Measurements from ENCODE around the gene PGLYRP3.

Gene PGLYRP3, protein sequence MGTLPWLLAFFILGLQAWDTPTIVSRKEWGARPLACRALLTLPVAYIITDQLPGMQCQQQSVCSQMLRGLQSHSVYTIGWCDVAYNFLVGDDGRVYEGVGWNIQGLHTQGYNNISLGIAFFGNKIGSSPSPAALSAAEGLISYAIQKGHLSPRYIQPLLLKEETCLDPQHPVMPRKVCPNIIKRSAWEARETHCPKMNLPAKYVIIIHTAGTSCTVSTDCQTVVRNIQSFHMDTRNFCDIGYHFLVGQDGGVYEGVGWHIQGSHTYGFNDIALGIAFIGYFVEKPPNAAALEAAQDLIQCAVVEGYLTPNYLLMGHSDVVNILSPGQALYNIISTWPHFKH

DNA sequence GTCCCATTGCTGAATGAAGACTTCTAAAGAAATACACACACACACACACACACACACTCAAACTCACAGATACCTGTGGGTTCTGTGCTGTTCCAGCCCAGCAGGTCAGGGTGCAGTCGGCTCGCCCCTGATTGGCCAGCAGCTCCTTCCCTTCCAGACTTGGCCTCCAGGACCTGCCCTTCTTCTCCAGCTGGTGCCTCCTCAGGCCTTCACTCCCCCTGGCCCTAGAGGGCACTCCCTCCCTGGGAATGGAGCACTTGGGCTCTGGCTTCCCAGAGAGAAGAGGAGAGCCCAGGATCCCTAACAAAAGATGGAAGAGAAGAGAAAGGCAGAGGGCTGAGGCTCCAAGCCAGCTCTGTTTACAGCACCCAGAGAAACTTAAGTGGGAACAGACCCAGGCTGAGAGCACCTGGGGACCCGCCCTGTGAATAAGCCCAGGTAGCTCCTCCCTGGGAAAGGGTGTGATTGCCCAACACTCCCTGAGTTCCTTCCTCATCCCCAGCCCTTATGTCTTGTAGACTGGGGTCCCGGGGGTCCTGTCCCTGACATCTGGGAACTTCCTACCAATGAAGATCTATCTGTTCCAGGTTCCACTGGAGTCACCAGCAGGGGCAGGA, at the start of gene PGLYRP3:
PGLYRP3 (minus strand) TSS at position 383 of the 617 bp plus-strand sequence. CDS start 2,287 bp downstream, outside the sequence.
- no peak for DNase-seq (ENCODE audit: low read depth)

DNA sequence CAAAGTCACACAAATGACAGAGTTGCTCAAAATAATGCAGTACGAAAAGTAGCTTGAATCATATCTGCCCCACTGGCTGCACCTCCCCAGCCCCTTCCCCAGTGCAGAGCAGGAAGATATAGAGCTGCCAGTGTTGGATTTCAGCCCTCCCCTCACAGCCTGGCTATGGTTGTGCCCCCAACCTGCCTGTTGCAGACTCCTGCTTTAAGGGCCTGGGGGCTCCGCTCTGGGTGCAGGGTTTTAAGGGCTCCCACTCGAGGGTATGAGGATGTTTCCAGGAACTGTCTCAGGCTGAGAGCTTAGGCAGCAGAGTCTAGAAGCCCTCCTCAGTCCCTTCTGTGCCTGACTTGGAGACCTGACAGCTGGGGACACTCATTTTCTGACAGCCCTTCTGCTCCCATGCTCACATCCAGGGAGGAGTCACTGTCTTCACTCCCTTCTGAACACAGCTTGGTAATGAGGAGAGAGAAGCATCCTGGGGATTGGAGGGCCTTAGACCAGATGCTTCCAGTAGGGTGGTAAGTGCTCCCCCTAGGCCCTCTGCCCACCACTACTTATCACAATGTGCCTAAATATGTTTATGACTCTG, 49.5 kb upstream of the PGLYRP3 start:
- DNase-seq (ENCODE audit: low read depth): no peak

DNA sequence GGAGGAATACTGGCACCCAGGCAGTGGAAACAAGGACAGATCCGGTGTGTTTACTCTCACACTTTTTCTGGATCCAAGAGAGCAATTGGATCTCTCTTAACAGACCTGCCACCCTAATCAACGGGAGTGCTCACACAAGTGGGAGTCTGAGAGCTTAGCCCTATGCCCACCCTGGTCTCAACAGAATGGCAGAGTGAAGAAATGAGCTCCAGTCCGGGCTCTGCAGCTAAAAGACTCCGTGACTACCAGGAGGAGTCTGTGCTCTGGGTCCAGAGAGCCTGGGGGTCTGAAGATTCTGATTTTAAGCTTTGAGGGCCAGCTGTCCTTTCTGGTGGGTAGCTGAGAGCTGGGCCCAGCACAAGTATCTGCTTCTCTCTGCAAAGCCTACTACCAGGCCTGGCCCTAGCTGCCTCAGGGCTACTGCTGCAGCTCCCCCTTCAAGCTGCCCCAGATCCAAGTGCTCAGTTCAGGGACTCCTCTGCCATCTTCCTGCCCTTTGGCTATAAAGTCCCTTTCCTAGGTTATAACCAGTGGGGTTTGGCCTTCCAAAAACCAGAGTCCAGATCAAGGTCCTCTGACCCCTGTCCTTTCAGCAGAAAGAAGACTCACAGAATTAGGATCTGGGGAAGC, 48.8 kb upstream of the PGLYRP3 start:
- no peak for DNase-seq (ENCODE audit: low read depth)

DNA sequence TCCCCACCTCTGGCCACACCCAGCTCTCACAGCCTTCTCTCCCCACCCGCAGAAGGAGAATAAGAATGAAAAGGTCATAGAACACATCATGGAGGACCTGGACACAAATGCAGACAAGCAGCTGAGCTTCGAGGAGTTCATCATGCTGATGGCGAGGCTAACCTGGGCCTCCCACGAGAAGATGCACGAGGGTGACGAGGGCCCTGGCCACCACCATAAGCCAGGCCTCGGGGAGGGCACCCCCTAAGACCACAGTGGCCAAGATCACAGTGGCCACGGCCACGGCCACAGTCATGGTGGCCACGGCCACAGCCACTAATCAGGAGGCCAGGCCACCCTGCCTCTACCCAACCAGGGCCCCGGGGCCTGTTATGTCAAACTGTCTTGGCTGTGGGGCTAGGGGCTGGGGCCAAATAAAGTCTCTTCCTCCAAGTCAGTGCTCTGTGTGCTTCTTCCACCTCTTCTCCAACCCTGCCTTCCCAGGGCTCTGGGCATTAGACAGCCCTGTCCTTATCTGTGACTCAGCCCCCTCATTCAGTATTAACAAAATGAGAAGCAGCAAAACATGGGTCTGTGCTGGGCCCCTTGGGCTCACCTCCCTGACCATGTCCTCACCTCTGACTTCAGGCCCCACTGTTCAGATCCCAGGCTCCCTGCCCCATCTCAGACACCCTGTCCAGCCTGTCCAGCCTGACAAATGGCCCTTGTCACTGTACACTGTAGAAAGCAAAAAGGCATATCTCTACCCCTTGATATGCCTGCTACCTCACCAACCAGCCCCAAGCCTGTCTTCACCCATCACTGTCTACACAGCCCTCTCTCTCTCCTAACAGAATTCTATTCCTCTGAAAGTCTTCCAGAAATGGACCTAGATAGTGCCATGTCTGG, 48.1 kb upstream of the PGLYRP3 start:
- no peak for DNase-seq (ENCODE audit: low read depth)

DNA sequence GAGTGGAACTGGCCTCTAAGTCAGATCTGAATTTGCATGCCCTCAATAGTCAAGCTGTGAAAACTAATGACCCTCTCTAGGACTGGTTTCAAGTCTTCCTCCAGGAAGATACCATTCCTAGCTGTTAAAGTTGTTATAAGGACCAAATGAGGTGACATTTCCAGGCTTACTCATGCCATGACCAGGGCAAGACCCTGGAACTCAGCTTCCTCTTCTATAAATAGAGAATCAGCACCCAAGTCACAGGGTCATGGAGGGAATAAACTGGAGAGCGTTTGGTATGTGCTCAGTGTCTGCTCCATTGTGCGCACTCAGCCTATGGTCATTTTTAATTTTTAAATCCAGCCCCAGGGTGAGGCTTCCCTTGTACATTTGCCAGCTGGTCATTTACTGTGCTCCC, 47.4 kb upstream of the PGLYRP3 start:
- DNase-seq (ENCODE audit: low read depth): no peak

DNA sequence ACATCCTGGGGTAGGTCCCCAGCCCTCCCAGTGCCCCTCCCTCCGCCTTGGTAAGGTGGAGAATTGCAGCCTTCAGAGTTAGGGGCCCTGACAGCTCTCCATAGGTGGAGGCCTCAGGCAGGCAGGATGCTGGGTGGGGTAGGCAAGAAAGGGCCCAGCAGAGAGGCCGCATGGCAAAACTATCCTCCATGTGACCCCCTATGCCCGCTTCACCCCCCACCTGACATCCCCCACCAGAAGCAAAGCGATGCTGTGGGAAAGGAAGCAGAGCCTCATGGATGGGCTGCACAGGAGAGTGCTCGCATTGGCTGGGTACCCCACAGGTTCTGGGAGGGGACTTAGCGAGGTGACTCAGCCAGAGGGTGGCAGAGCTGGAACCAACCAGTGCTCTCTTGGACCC, 46.5 kb upstream of the PGLYRP3 start:
- no peak for DNase-seq (ENCODE audit: low read depth)

DNA sequence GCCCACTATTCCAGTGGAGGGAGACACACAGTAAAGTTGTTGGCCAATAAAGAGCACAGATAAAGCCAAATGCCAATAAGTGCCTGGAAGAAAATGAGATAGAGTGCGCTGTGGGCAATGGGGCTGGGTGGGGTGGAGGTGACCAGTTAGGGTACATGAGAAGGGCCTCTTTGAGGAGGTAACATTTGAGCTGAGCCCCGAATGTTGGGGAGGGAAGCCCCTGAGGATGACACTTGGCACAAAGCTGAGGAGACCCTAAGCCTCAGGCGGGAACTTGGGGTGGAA, 45.9 kb upstream of the PGLYRP3 start:
- no peak for DNase-seq (ENCODE audit: low read depth)

DNA sequence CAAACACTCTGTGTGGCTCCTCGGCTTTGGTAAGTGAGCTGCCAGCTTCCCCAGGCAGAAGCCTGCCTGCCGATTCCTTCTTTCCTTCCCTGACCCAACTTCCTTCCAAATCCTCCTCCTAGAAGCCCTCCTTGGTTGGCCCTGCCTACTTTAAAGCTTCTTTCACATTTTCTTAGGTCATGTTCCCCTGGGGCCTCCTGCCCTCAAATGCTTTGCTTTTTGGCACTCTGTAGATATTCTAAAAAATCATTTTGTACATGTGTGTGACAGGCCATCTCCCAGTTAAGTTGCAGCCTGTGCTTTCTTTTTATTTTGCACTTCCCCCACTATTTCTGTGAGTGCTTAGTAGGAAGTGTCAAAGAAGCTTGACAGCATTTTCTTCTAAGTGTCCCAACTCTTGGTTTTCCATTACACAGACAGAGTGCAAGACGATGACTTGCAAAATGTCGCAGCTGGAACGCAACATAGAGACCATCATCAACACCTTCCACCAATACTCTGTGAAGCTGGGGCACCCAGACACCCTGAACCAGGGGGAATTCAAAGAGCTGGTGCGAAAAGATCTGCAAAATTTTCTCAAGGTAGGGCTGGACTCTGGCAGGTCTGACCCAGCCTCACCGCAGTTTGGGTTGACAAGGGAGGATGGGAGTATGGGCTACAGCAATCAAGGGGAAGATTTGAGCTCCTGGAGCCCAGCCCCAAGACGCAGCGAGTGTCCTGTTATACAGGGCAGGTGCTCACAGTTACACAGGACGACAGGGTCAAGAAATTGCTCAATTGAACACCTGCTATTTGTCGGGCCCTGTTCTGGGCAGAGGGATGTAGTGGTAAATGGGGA, 45.3 kb upstream of the PGLYRP3 start, which contains the start of gene S100A9:
S100A9 (plus strand) TSS at position 2 of the 838 bp plus-strand sequence; CDS start at position 432, 430 bp downstream.
- no peak for DNase-seq (ENCODE audit: low read depth)

DNA sequence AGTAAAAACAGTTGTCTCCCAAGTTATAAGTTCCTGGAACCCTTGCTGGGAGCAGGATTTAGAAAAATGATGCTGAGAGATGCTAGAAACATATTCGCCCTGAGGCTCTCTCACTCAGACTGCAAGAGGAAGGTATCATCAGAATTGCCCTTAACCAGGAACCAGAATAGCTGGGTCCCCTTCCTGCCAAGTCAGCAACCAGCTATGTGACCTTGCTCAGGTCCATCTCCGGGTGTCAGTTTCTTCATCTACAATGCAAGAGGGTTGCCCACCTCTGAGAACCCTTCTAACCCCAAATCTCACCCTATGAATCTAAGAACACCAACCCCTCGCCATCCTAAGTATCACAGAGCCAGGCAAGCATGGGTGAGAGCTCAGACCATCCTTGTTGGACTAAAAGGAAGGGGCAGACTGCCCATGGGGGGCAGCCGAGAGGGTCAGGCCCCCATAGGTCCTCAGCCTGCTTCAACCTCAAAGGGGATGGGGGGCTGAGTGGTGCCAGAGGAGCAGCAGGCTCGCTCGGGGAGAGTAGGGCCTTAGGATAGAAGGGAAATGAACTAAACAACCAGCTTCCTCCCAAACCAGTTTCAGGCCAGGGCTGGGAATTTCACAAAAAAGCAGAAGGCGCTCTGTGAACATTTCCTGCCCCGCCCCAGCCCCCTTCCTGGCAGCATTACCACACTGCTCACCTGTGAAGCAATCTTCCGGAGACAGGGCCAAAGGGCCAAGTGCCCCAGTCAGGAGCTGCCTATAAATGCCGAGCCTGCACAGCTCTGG, 44.5 kb upstream of the PGLYRP3 start:
- no peak for DNase-seq (ENCODE audit: low read depth)

DNA sequence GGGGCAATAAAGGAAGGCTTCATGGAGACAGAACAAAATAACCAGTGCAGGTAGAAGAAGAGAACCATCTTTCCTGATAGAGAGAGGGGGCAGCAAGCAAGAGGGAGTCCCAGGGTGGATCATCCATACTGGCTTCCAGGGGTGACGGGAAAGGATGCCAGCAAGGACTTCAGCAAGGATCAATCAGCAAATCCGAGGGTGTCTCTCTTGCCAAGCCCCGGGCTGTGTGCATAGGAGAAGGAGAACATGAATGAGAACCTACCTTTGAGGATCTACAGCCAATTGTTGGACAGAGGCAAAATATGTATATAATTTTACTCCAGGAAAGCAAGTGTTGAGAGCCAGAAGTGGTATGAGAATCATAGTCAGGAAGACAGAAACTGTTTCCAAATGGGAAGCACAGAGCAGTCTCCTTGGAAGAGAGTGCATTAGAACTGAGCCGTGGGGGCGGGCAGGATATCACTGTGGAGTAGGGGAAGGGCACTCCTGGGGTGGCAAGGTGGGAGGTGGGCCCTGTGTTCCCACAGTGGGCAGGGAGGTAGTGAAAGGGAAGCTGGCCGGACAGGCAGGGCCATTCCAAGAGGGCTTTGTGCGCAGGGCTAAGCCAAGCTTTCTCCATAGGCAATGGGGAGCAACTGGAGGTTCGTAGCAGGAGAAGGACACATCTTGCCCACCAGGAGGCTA, 43.8 kb upstream of the PGLYRP3 start:
- no peak for DNase-seq (ENCODE audit: low read depth)

DNA sequence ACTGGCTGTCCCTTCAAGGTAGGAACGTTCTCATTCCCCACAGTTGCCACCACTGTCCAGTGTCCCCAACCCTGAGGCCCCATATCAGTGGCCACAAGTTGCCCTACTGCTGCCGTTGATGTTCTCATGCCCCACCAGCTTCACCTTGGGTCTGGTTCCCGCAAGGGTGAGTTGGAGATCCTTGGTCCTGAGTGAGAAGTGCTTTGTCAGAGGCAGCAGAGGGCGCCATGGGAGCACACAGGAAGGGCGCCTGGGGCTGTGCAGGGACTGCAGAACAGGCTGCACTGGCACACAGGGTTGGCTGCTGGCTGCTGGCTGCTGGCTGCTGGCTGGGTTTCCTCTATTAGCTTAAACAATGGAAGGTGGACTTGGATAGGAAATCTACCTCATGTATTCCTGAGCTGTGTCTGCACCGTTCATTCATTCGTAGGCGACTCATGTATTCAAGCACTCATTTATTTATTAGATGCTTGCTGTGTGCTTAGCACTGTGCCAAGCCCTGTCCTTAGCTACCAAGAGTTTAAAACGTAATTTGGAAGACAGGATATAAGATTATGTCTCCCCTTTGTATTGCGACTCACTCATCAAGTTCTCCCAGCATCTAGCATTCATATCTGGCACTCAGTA, 42.8 kb upstream of the PGLYRP3 start:
- peak; percentile 18 for DNase-seq (ENCODE audit: low read depth)

DNA sequence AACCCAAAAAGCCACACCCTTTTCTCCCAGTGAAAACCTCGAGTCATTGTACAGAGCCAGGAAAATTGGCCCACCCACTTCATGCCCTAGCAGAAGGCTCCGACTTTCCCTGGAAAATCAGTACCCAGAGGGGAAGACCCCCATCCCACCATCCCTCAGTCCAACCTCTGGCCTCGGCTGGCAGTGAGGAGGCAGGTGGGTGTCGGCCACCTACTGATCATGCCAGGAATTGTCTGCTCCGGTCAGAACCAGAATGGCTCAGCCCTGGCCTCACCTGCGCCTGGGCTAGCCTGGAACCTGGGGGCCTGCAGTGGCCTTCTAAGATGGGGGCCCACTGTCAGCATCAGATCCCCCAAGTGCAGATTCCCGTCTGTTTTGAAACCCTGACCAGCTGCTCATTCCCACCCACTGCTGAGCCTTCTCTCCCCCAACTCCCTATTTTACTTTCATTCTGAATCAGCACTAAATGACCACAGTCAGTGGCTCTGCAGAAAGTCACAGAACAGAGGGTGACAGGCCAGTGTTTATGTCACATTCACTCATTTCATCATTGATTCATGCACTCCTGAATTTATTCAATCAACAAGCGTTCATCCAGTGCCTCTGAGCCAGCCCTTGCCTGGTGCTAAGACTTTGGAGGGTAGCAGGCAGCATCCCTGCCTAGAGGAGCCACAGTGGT, 41.9 kb upstream of the PGLYRP3 start:
- DNase-seq (ENCODE audit: low read depth): no peak

DNA sequence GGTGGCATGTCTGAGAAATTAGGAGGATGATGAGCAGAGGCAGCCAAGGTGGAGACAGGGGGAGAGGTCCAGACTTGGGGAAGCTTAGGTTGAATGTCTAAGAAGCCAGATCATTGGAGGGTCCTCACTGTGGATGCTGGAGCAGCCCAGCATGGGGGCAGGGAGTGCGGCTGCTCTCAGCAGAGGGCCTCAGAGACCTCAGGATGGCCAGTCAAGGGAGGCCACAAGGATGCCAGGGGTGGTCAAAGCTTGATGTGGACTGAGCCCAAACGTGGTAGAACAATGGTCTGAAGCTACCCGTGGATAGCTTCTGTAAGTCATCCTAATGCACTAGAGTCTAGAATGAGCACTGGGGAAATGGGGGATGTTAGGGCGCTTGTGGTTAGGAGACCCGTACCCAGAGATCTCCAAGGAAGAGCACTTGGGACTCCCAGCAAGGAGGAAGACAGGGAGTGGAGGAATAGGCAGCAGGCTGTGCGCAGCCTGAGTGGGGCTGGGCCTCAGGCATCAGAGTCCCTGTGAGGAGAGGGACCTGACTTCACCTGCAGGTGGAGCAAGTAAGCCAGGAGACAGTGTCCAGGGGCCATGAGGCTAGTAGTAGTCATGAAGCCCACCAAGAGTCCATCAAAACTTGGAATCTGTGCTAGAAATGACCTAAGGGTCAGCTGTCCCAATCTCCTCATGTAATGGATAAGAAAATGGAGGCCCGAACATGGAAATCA, 40.6 kb upstream of the PGLYRP3 start:
- no peak for DNase-seq (ENCODE audit: low read depth)

DNA sequence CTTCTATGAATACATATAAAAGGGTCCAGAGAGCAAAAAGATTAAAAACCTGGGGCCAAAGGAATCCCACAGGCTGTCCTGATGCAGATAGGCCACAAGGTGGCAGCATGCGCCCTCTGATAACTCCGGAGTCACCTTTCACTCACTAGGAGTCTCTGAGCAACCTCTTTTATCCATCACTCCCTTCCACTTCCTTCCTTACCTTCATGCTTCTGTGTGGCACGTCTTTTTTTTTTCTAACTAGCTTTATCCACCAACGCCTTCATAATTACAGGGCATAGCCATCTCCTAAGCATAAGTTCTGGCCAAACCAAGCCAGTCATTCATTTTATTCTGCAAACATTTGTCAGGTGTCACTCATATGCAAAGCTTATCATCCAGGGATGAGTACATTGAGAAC, 39.8 kb upstream of the PGLYRP3 start:
- peak; percentile 29 for DNase-seq (ENCODE audit: low read depth)

DNA sequence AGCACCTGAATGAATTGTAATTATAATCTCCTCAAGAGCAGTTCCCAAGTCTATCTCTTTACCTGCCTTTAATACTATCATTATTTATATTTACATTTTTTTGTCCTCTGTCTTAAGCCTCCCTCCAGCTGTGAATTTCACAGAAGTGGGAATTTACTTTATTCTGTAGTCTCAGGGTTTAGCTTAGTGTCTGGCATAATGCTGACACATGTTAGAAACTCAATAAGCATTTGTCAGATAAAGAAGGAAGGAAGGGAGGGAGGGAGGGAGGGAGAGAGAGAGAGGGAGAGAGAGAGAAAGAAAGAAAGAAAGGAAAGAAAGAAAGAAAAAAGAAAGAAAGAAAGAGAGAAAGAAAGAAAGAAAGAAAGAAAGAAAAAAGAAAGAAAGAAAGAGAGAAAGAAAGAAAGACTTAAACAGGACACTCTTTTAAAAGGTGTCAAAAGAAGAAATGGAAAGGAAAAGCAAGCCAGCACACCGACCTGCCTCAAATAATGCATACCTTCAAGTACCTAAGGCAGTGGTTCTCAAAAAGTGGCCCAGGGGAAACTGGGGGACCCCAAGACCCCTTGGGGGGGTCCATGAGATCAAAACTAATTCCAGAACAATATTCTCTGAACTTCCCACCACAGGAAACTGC, 37.7 kb upstream of the PGLYRP3 start:
- DNase-seq (ENCODE audit: low read depth): no peak

DNA sequence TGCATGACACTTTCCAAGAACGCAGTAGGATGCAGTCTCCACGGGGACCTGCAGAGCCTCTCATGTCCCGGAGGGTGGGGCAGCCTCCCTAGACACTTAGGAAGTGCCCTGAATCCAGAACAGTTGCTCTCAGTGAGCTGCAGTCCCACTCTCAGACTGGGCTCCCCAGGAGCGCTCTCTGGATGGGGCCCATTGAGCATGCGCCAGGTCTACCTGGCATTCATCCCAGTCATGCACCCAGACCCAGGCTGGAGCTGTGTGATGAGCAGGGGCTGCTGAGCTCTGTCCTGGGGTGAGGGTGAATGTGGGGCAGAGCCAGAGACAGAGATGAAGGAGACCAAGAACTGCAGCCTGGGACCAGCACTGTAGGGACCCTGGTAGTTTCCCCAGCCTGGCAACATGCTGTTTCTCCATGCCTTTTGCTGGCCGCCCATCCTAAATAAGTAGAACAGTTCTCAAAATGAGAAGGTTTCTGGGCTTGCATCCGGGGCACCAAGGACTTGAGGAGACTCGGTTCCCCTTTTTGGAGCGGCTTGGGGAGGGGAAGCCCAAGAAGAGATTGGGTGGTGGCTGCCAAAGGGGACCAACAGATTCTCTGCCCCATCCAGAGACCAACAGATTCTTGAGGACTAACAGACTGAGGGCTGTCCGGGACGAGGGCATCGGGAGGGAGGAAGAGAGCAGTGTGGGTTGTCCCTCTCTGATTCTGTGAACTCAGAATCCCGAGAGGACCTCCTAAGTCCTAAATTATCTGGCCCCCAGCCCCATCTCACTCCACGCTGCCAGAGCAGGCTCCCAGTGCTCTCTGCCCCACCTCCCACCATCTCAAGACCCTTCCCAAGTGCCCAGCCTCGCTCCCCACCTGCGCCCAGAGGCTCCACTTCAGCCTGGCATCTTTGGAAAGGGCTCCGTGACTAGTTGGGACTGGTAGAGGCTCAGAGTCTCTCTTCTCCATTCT, 36.9 kb upstream of the PGLYRP3 start:
- no peak for DNase-seq (ENCODE audit: low read depth)

All from HS-5 (cell line).